OCI-LY1 (cell line): ENCODE results near the gene GALNT18.

Source experiments
- EZH2 ChIP-seq: fragments of 200-600 bp; sonication (generic), shearing (Covaris generic); IDR thresholded peaks from 2 replicates; pipeline ENCODE4 v1.8.0; 2017; ENCODE audit warnings: borderline replicate concordance, mixed run types, mild to moderate bottlenecking, antibody characterized with exemption, low read length, moderate library complexity, mixed read lengths
- TF ChIP-seq, protein P1 (sequence below): fragments of 200-600 bp; sonication (generic), shearing (Covaris generic); IDR thresholded peaks from 2 replicates; pipeline ENCODE4 v1.5.1; 2017; ENCODE audit warnings: mild to moderate bottlenecking, antibody characterized with exemption, low read length, moderate library complexity, mixed read lengths

DNA sequence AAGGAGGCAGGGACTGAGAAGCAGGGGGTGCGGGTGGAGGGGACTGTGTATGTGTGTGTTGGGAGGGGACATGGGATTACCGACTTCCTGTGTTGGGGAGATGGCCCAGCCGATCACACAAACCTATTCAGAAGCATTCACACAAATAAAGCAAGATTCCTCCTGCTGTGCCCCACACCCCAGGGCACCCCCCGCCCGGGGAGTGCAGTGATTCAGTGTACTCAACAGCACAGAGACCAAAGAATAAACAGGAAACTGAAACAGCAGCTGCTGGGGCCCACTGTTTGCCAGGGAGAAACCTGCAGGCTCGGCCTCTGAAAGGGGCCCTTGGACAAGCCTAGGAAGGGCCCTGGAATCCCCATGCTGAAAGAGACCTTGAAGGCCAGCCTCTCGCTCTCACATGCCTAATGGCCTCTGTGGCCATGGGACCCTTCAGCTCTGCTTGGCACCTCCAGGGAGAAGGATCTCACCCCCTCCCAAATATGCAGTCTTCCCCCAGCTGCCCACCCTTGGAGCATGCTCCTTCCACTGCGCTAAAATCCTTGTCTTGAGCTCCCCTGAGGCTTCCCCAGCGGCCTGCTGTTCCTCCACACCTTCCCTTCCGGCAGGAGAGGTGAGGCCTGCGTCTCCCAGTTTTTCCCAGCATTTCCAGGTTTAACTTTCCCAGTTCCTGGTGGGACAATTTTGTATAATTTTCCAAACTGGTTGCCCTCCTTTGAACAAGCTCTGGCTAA, 341.7 kb downstream of the GALNT18 start:
- TF ChIP-seq, protein P1, sequence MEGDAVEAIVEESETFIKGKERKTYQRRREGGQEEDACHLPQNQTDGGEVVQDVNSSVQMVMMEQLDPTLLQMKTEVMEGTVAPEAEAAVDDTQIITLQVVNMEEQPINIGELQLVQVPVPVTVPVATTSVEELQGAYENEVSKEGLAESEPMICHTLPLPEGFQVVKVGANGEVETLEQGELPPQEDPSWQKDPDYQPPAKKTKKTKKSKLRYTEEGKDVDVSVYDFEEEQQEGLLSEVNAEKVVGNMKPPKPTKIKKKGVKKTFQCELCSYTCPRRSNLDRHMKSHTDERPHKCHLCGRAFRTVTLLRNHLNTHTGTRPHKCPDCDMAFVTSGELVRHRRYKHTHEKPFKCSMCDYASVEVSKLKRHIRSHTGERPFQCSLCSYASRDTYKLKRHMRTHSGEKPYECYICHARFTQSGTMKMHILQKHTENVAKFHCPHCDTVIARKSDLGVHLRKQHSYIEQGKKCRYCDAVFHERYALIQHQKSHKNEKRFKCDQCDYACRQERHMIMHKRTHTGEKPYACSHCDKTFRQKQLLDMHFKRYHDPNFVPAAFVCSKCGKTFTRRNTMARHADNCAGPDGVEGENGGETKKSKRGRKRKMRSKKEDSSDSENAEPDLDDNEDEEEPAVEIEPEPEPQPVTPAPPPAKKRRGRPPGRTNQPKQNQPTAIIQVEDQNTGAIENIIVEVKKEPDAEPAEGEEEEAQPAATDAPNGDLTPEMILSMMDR = no peak
- no peak for TF ChIP-seq EZH2
